Gastrocnemius medialis (tissue), 4 donors: ENCODE measurements around the gene PSMC3. TPM values are rescaled to one million over a fixed set of nuclear protein-coding genes. Genes with fewer than 3 reads are reported as not detected.
A peak's percentile ranks its signal among the peaks of the same experiment; 100 is the strongest.

ENCODE experiments used
- ATAC-seq, 2 donors: fragments of 150-250 bp; one replicate each; pipeline ENCODE4 v1.9.1; 2016
- DNase-seq, 2 donors: peaks; one replicate each; pipeline ENCODE4 v3.0.0-alpha.2; 2019
- H3K27ac ChIP-seq, 4 donors: fragments of 200-600 bp; sonication (generic); 1 replicate in 1 of 4; 2 replicates in 3 of 4; pipeline ENCODE4 v1.5.1; 2016 to 2018; ENCODE audit warnings: mild to moderate bottlenecking in 2 of 4, moderate library complexity in 1 of 4
- H3K27me3 ChIP-seq, 3 donors: fragments of 200-600 bp; sonication (generic) in 2 of 3; 1 replicate in 1 of 3; 2 replicates in 2 of 3; pipeline versions ENCODE4 v1.5.1 to v1.6.0; 2016 to 2019; ENCODE audit warnings: mild to moderate bottlenecking in 1 of 3, moderate library complexity in 1 of 3
- H3K36me3 ChIP-seq, 2 donors: fragments of 200-600 bp; sonication (generic) in 1 of 2; one replicate each; pipeline ENCODE4 v1.5.1; 2017 to 2018
- H3K4me1 ChIP-seq, 2 donors: fragments of 200-600 bp; sonication (generic) in 1 of 2; one replicate each; pipeline ENCODE4 v1.5.1; 2016 to 2017; ENCODE audit warnings: mild to moderate bottlenecking in 2 of 2
- H3K4me3 ChIP-seq, 4 donors: fragments of 200-600 bp; sonication (generic) in 3 of 4; 1 replicate in 1 of 4; 2 replicates in 3 of 4; pipeline ENCODE4 v1.5.1; 2016 to 2019; ENCODE audit warnings: mild to moderate bottlenecking in 2 of 4
- H3K9me3 ChIP-seq, 3 donors: fragments of 200-600 bp; sonication (generic) in 2 of 3; 1 replicate in 1 of 3; 2 replicates in 2 of 3; pipeline ENCODE4 v1.5.1; 2016 to 2019
- CTCF ChIP-seq, 5 experiments: fragments of 450-650 bp in 3 of 5; fragments of 200-600 bp in 2 of 5; sonication (generic) in 2 of 5; IDR thresholded peaks in 4 of 5; conservative IDR thresholded peaks in 1 of 5; 1 replicate in 4 of 5; 2 replicates in 1 of 5; pipeline ENCODE4 v1.5.1; 2016 to 2019; ENCODE audit warnings: antibody characterized with exemption in 5 of 5, mild to moderate bottlenecking in 3 of 5, moderate library complexity in 3 of 5
- POLR2A ChIP-seq, 2 donors: fragments of 450-650 bp; IDR thresholded peaks; one replicate each; pipeline ENCODE4 v1.6.1; 2017; ENCODE audit warnings: antibody characterized with exemption in 2 of 2, mild to moderate bottlenecking in 2 of 2, moderate library complexity in 2 of 2
- in situ Hi-C, 4 donors: fragments of 200-750 bp; cut with MboI; loops; one replicate each; pipeline versions ENCODE4 v1.15.0 to v1.8.0; 2017; ENCODE audit warnings: low sequenced_read_pairs in 4 of 4
- intact Hi-C: fragments of 100-400 bp; cut with DNase I; formaldehyde crosslinking; loops from one replicate; pipeline ENCODE4 v1.15.1; 2023; ENCODE audit warnings: low total_unique reads
- total RNA-seq, 4 donors: library from RNA; depleted of rRNA; stranded (reverse); fragments of >200 nt; gene quantifications; one replicate each; pipeline versions ENCODE4 v1.1.0 to v1.2.3, GENCODE V29; 2016

The PSMC3 gene
- total RNA-seq, 4 donors from 2014 or later: 243 to 350 (median 329) TPM

DNA sequence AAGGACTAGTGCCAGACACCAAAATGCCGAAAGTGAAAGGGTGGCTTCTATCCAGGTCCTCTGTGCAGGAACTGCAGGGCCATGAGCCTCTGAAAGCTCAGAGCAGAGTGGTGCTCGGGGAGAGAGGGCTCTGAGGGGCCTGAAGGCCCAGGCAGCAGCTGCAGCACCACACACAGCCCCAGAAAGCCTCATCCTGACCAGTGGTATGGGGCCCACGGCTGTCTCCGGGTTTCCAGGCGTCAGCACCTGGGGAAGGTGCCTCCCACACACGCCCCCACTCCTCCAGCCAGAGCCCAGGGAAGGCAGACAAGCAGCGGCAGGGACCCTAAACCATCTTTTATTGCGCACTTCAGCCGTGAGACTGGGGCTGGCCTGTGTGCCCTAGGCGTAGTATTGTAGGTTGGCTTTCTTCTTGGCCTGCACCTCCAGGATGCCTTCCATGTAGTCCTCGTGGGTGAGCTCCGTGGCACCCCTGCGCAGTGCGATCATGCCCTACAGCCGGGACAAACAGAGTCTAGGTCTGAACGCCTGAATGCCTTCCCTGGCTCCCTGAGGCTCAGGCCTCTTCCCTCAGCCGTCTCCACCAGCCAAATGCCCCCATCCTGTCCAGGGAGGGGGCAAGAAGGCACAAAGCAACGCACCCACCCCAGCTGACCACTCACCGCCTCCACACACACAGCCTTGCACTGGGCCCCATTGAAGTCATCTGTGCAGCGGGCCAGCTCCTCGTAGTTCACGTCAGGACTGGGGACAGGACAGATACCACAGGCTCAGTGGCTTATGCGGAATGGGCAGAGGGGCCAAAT lies 7.6 kb downstream of the PSMC3 start:
- H3K27me3 ChIP-seq: no peaks in the 10 kb centered on the region
- peaks cover 18 to 20% of the 10 kb centered on the region in 2 donors for H3K4me1 ChIP-seq
- no peak overlapping the region for H3K27ac ChIP-seq
- no peaks in the 10 kb centered on the region for H3K9me3 ChIP-seq
- H3K36me3 ChIP-seq: peaks cover under 1 to 60% of the 10 kb centered on the region in 2 donors
- no peak for ATAC-seq
- intact Hi-C loops: no loop called here
- in situ Hi-C loops: no loop called here
- no peak overlapping the region for H3K4me3 ChIP-seq
- no peak for DNase-seq
- TF ChIP-seq CTCF (IDR thresholded peaks at IDR 0.05 in 4 of 5, conservative IDR thresholded peaks at IDR 0.05 in 1 of 5): no peak
- no peak for TF ChIP-seq POLR2A (IDR thresholded peaks at IDR 0.05)

DNA sequence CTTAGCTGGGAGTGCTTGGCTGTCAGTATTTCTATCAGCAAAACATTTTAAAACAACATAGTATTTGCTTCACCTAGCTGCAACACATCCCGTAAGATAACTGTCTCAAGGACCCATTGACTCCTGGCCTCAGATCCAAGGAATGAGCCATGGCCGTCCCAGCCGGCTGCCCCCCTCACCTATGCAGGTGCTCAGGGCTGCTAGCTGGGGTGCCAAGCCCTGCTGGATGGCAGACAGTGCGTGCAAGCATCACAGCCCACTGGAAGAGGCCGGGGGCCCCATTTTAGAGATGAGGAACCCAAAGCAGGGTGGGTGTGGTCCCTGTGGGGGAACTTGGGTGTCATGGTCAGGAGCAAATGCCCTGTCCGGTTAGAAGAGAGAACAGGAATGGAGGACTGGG lies 8.5 kb downstream of the PSMC3 start:
- in situ Hi-C loops: no loop called here
- ATAC-seq (no peak), DNase-seq (no peak)
- Histone ChIP-seq H3K4me3 (no peak overlapping the region), H3K4me1 (peaks cover 18 to 20% of the 10 kb centered on the region in 2 donors), H3K27ac (peak overlapping the region in 2 of 4 donors; percentile 13 to 84), H3K36me3 (peaks cover 0 to 51% of the 10 kb centered on the region in 2 donors), H3K27me3 (no peaks in the 10 kb centered on the region), H3K9me3 (no peaks in the 10 kb centered on the region)
- intact Hi-C loops: no loop called here
- TF ChIP-seq CTCF (IDR thresholded peaks at IDR 0.05 in 4 of 5, conservative IDR thresholded peaks at IDR 0.05 in 1 of 5) (no peak), POLR2A (IDR thresholded peaks at IDR 0.05) (no peak)

DNA sequence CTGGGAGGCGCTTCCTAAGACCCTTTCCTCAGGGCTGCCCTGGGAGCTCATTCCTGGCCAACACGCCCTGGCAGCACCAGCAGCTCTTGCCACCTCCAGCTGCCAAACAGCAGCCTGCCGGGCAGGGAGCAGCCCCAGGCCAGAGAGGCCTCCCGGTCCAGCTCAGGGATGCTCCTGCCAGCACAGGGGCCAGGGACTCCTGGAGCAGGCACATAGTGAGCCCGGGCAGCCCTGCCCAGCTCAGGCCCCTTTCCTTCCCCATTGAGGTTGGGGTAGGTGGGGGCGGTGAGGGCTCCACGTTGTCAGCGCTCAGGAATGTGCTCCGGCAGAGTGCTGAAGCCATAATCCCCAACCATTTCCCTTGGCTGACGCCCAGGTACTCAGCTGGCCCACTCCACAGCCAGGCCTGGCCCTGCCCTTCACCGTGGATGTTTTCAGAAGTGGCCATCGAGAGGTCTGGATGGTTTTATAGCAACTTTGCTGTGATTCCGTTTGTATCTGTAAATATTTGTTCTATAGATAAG lies 10.2 kb downstream of the PSMC3 start:
- Histone ChIP-seq H3K4me1 (peaks cover 18 to 20% of the 10 kb centered on the region in 2 donors), H3K27ac (peak overlapping the region; percentile 73 to 88 (median 84)), H3K9me3 (no peaks in the 10 kb centered on the region), H3K27me3 (no peaks in the 10 kb centered on the region), H3K36me3 (peaks cover 0 to 41% of the 10 kb centered on the region in 2 donors), H3K4me3 (no peak overlapping the region)
- ATAC-seq (peak; percentile 88 to 91), DNase-seq (peak; percentile 74 to 86)
- TF ChIP-seq CTCF (IDR thresholded peaks at IDR 0.05 in 4 of 5, conservative IDR thresholded peaks at IDR 0.05 in 1 of 5) (no peak), POLR2A (IDR thresholded peaks at IDR 0.05) (no peak)
- intact Hi-C loops: no loop called here
- in situ Hi-C loops: no loop called here

- ATAC-seq (no peak), DNase-seq (no peak)
- peak overlapping the region; percentile 73 to 88 (median 84) for H3K27ac ChIP-seq
- peaks cover 0 to 34% of the 10 kb centered on the region in 2 donors for H3K36me3 ChIP-seq
- H3K4me1 ChIP-seq: peaks cover 18 to 24% of the 10 kb centered on the region in 2 donors
- no peaks in the 10 kb centered on the region for H3K27me3 ChIP-seq
- TF ChIP-seq POLR2A (IDR thresholded peaks at IDR 0.05): no peak
- no peak for TF ChIP-seq CTCF (IDR thresholded peaks at IDR 0.05 in 4 of 5, conservative IDR thresholded peaks at IDR 0.05 in 1 of 5)
- H3K9me3 ChIP-seq: no peaks in the 10 kb centered on the region
- in situ Hi-C loops (no loop called here), intact Hi-C loops (no loop called here)
- no peak overlapping the region for H3K4me3 ChIP-seq
Observed at GRCh38 chr11:47415091-47415854, 11.0 kb downstream of the PSMC3 start.
